Ammon's horn (tissue), 1 donor: Measurements from ENCODE around the gene VWA3A.

Experiments used
- DNase-seq: peaks from one replicate; pipeline ENCODE4 v3.0.0-alpha.2; 2016; ENCODE audit warnings: low spot score

Gene VWA3A

DNA sequence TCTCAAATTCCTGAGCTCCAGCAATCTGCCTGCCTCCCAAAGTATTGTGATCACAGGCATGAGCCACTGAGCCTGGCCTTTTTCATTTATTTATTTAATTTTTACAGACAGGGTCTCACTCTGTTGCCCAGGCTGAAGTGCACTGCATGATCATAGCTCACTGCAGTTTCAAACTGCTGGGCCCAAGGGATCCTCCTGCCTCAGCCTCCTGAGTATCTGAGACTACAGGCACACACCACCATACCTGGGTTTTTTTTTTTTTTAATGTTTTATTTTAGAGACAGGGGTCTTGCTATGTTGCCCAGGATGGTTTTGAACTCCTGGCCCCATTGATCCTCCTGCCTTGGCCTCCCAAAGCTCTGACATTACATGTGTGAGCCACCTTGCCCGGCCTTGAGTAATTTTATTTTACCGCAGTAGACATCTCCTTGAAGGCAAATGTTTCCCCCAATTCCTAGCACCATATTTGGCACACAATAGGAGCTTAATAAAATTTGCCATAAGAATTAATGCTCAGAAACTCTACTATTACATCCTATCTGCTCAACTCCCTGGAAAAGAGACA is 111.8 kb downstream of the VWA3A start:
- no peak for DNase-seq

DNA sequence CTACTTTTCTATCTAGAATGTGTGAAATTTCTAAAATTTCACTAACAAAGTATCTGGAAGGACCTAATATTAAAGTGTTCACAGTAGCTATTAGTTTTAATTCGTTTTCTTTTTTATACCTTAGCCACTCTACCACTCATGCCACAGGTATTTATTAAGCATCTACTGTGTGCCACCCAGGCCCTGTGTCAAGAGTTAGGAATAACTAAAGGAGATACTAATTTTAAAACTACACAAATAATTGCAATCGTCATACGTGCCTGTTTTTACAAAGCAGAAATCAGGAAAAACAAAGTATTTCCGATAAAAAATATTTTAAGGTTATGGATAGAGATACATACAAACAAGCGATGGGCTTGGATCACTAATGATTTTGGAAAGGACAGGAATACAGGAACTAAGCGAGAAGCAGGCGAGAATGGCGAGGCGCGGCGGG is 113.3 kb downstream of the VWA3A start:
- DNase-seq: no peak

GRCh38 chr16:22206013-22206841 is 113.9 kb downstream of the VWA3A start, which contains the start of gene EEF2K:
EEF2K (plus strand) TSS chr16:22206278; CDS start chr16:22225730, 19,452 bp downstream.
- DNase-seq: peak; percentile 87
